ENCODE results near the gene THY1.

The THY1 gene

GRCh38 chr11:119368121-119369034 is 54.6 kb downstream of the THY1 start:
- no peak for DNase-seq

DNA sequence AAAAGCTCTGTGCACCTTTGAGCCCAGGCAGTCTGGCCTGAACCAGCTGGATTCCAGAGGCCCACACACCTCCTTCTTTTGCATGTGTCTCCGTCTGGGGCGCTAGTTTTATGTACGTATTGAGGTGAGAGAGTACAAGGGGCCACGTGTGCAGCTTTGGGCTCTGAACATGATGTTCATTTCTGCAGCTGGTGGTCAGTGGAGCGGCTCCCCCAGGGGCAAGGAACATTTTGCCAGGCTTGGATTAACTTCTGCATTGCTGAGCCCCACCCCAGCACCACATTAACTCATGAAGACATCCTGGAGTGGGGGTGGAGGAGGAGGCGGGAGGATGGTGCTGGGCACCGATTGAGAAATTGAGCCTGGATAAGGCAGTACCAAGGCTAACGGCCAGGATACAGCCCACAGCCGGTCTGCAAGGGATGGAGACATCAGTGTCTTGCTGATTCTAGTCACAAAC is 55.3 kb downstream of the THY1 start:
- DNase-seq: no peak

Measured in fibroblast of skin of right quadriceps (primary cell).